ENCODE results near the gene RAD18.

DNA sequence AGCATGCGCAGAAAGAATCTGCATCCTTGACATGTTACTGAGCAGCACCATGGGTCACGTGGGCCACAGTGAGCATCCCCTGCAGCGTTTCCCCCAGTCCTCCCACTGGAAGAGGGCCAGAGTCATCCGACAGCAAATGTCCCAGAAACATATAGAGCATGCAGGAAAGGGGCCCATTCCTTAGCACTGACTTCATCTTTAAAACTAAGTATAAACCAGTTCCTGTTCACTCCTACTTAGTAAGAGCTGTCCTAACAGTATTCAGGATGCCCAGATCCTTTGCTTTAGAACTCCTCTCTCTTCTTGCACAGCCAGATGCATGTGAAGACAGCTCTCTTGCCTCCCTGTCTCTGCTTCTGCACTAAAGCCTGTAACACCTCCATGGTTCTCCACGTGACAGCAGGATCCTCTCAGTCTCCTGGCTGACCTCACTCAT lies 114.6 kb downstream of the RAD18 start:
- TF ChIP-seq, protein P1, sequence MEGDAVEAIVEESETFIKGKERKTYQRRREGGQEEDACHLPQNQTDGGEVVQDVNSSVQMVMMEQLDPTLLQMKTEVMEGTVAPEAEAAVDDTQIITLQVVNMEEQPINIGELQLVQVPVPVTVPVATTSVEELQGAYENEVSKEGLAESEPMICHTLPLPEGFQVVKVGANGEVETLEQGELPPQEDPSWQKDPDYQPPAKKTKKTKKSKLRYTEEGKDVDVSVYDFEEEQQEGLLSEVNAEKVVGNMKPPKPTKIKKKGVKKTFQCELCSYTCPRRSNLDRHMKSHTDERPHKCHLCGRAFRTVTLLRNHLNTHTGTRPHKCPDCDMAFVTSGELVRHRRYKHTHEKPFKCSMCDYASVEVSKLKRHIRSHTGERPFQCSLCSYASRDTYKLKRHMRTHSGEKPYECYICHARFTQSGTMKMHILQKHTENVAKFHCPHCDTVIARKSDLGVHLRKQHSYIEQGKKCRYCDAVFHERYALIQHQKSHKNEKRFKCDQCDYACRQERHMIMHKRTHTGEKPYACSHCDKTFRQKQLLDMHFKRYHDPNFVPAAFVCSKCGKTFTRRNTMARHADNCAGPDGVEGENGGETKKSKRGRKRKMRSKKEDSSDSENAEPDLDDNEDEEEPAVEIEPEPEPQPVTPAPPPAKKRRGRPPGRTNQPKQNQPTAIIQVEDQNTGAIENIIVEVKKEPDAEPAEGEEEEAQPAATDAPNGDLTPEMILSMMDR (IDR thresholded peaks at IDR 0.05), result no peak
- TF ChIP-seq POLR2A (IDR thresholded peaks at IDR 0.05), result no peak
